Pancreas (tissue), 10 donors: ENCODE results near the gene SLC12A9. TPM values are rescaled to one million over a fixed set of nuclear protein-coding genes. Genes with fewer than 3 reads are reported as not detected.

ENCODE experiments used
- ATAC-seq, 4 donors: fragments of 200-7000 bp; cut with Tn5 transposase; one replicate each; pipeline versions ENCODE4 v1.8.0 to v1.9.1; 2020; ENCODE audit warnings: mild to moderate bottlenecking in 4 of 4, moderate library complexity in 4 of 4
- DNase-seq, 6 donors: peaks; one replicate each; pipeline ENCODE4 v3.0.0-alpha.2; 2020
- FAIRE-seq: peaks from 2 replicates; lab custom pipeline; 2012; peaks lifted over from hg19 to GRCh38; lab: Jason Lieb, UNC
- H3K27ac ChIP-seq, 4 donors: fragments of 200-600 bp; sonication (generic); 1 replicate in 3 of 4; 2 replicates in 1 of 4; pipeline versions ENCODE4 v1.5.0 to v1.8.0; 2020
- H3K27me3 ChIP-seq, 4 donors: fragments of 200-600 bp; one replicate each; pipeline ENCODE4 v1.8.0; 2021
- H3K36me3 ChIP-seq, 3 donors: fragments of 200-600 bp; sonication (generic) in 1 of 3; one replicate each; pipeline versions ENCODE4 v1.5.0 to v1.8.0; 2020 to 2021
- H3K4me1 ChIP-seq, 3 donors: fragments of 200-600 bp; one replicate each; pipeline ENCODE4 v1.8.0; 2021
- H3K4me3 ChIP-seq, 4 donors: fragments of 200-600 bp; sonication (generic) in 2 of 4; one replicate each; pipeline versions ENCODE4 v1.5.0 to v1.8.0; 2020 to 2021
- H3K9me3 ChIP-seq, 4 donors: fragments of 200-600 bp; one replicate each; pipeline ENCODE4 v1.8.0; 2021
- WGBS, 2 donors: extraction: QIAGEN DNeasy Blood & Tissue Kit; methylation state at CpG; one replicate each; pipeline ENCODE4 v1.1.7; 2013; 5-methylcytosine and 5-hydroxymethylcytosine counted together
- intact Hi-C, 3 donors: fragments of 100-400 bp; cut with DNase I; formaldehyde crosslinking; loops; one replicate each; pipeline versions ENCODE4 v1.11.1 to v1.14.2; 2022
- polyA plus RNA-seq, 2 donors: library from polyadenylated mRNA; stranded (reverse); fragments of 200-250 nt; gene quantifications; one replicate each; pipeline ENCODE4 v1.2.3, GENCODE V29; 2013
- total RNA-seq, 6 donors: library from RNA; stranded (reverse); fragmentation: NEBNext Ultra II Directional in 4 of 6; extraction: Animal tissue kit (Norgen Biotek cat#: 25700) in 4 of 6; gene quantifications; one replicate each; pipeline versions ENCODE4 v1.2.1 to v1.2.4, GENCODE V29; 2021 to 2023
- TF ChIP-seq, protein P1 (sequence below), 4 donors: fragments of 200-600 bp; sonication (generic) in 3 of 4; IDR thresholded peaks; one replicate each; pipeline versions ENCODE4 v1.5.0 to v1.8.0; 2021; ENCODE audit warnings: antibody characterized with exemption in 4 of 4
- donor health status: healthy with polysubstance abuse.
- donor health status: DM: no; HTN: no; CAD: no; lungs with moderate emphysema.
- donor health status: DM: no; HTN: no; CAD: no.
- donor health status: control.
- donor health status: control.
- donor health status: Bipolar disorder and iron deficiency.
- donor health status: DM: yes; HTN: yes; CAD: no.
- donor health status: DM: no; HTN: no; CAD: no.
- donor health status: DM: no; HTN: no; CAD: no.
- donor health status: DM: yes; HTN: yes; CAD: no.

SLC12A9 gene
- total and polyA plus RNA-seq, 8 donors = 11.9 to 34.6 (median 15.3) TPM

DNA sequence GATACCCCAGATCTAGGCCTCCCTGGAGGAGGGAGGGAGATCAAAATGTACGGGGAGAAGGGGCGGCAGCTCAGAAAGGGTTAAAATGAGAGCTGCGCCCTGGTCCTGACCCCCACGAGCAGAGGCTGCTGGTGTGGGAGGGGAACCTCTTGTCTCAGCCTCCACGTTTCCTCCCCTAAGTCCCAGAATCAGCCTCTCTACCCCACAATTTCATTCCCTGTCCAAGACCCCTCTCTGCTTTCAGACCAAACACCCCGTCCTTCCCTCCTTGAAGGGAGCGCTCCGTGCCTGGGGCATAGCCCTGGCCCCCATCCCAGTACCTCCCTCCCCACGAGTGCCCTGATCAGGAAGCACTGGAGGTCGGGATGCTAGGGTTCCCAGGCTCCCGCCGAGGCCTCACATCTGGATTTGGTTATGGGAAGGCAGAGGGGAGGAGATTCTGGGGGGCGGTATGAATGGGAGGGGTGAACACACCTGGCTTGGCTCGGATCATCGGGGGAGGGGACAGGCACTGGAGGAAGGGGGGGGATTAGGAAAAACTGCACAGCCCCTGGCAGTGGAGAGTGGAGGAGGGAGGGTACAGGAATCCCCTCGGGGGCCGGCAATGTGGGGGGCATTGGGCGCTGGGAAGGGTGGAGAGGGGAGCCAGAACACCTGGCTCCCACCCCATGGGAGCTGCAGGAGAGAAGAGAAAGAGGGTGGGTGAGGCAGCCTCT is 27.9 kb upstream of the SLC12A9 start:
- Histone ChIP-seq H3K9me3 (no peaks in the 10 kb centered on the region), H3K4me3 (peak overlapping the region in 2 of 4 donors; percentile 71 to 74), H3K36me3 (peaks cover 0 to 29% (median 15%) of the 10 kb centered on the region in 3 donors), H3K27ac (no peak overlapping the region), H3K27me3 (no peaks in the 10 kb centered on the region), H3K4me1 (peaks cover 0 to 7% (median 0%) of the 10 kb centered on the region in 3 donors)
- FAIRE-seq (no peak), ATAC-seq (no peak), DNase-seq (no peak)
- TF ChIP-seq, protein P1, sequence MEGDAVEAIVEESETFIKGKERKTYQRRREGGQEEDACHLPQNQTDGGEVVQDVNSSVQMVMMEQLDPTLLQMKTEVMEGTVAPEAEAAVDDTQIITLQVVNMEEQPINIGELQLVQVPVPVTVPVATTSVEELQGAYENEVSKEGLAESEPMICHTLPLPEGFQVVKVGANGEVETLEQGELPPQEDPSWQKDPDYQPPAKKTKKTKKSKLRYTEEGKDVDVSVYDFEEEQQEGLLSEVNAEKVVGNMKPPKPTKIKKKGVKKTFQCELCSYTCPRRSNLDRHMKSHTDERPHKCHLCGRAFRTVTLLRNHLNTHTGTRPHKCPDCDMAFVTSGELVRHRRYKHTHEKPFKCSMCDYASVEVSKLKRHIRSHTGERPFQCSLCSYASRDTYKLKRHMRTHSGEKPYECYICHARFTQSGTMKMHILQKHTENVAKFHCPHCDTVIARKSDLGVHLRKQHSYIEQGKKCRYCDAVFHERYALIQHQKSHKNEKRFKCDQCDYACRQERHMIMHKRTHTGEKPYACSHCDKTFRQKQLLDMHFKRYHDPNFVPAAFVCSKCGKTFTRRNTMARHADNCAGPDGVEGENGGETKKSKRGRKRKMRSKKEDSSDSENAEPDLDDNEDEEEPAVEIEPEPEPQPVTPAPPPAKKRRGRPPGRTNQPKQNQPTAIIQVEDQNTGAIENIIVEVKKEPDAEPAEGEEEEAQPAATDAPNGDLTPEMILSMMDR (IDR thresholded peaks at IDR 0.05) = no peak
- intact Hi-C loops = no loop called here
- WGBS, 2 donors = 33 to 41% methylated on average over 18 of the region's 18 CpGs

DNA sequence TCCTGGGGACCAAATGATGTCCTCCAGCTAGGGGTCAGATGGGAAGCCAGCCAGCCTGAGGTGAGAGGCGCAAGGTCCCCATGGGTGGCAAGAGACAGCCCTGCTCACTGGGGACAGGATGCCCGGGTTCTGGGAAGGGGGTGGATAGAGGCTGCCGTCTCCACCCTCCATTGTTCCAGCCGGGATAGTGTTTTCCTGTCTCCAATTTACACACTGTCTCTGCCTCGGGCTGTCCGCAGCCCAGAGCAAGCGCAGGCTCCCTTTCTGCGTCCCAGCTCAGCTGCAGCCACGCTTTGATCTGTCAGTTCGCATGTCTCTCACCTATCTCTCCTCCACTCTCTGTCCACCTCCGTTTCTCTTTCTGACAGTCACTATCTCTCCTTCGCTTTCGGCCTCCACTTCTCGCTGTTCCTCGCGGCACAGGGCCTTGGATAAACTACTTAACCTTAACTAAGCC is 27.3 kb upstream of the SLC12A9 start:
- DNase-seq = peak in 1 of 6 donors; percentile 55
- H3K9me3 ChIP-seq = no peaks in the 10 kb centered on the region
- peak overlapping the region in 3 of 4 donors; percentile 43 to 74 (median 71) for H3K4me3 ChIP-seq
- TF ChIP-seq, protein P1 (IDR thresholded peaks at IDR 0.05) = no peak
- peaks cover 0 to 23% (median 11%) of the 10 kb centered on the region in 3 donors for H3K36me3 ChIP-seq
- intact Hi-C loops = no loop called here
- ATAC-seq = peak in 1 of 4 donors; percentile 3
- FAIRE-seq = no peak
- H3K27me3 ChIP-seq = no peaks in the 10 kb centered on the region
- peak overlapping the region in 3 of 4 donors; percentile 5 to 19 (median 5) for H3K27ac ChIP-seq
- peaks cover 0 to 7% (median 0%) of the 10 kb centered on the region in 3 donors for H3K4me1 ChIP-seq
- WGBS, 2 donors = 9 to 11% methylated on average over 16 of the region's 16 CpGs

DNA sequence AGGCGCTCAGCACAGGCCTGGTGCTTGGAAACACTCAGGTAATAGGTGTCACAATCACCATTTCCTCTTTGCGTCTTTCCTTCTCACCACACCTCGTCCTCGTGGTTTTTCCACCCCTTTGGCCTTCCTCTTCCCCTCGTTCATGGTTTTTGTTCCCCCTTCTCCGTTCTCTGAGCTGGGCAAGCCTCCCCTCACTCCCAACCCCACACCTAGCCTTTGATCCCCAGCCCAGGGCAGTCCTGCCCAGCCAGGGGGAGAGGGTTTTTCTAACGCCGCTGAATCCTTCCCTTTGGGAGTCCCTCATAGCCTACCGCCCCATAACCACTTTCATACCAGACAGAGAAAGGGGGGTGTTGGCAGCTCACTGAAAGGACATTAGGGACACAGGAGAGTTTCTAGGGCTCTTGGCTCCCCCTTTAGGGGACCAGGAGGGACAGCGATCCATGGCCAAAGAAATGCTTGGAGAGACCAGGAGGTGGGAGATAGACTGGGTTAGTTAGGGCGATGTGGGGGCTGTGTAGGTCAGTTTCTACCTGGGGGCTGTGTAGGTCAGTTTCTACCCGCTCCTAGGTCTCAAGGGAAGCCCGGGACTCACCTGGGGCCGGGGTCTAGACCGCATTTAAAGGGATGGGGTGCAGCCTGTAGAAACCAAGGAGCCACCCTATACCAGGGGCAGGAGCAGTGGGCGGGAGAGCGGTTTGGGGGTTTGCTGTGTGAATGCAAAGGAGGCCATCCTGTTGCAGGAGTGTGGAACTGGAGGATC is 26.6 kb upstream of the SLC12A9 start:
- intact Hi-C loops = no loop called here
- TF ChIP-seq, protein P1 (IDR thresholded peaks at IDR 0.05) = no peak
- peak overlapping the region; percentile 43 to 74 (median 63) for H3K4me3 ChIP-seq
- DNase-seq (peak in 1 of 6 donors; percentile 44), FAIRE-seq (no peak), ATAC-seq (peak; percentile 16 to 21 (median 18))
- H3K36me3 ChIP-seq = peaks cover 0 to 20% (median 11%) of the 10 kb centered on the region in 3 donors
- H3K27ac ChIP-seq = peak overlapping the region in 3 of 4 donors; percentile 5 to 75 (median 19)
- H3K27me3 ChIP-seq = no peaks in the 10 kb centered on the region
- H3K9me3 ChIP-seq = no peaks in the 10 kb centered on the region
- peaks cover 0 to 7% (median 3%) of the 10 kb centered on the region in 3 donors for H3K4me1 ChIP-seq
- 8 to 10% methylated on average over 17 of the region's 17 CpGs for WGBS, 2 donors

DNA sequence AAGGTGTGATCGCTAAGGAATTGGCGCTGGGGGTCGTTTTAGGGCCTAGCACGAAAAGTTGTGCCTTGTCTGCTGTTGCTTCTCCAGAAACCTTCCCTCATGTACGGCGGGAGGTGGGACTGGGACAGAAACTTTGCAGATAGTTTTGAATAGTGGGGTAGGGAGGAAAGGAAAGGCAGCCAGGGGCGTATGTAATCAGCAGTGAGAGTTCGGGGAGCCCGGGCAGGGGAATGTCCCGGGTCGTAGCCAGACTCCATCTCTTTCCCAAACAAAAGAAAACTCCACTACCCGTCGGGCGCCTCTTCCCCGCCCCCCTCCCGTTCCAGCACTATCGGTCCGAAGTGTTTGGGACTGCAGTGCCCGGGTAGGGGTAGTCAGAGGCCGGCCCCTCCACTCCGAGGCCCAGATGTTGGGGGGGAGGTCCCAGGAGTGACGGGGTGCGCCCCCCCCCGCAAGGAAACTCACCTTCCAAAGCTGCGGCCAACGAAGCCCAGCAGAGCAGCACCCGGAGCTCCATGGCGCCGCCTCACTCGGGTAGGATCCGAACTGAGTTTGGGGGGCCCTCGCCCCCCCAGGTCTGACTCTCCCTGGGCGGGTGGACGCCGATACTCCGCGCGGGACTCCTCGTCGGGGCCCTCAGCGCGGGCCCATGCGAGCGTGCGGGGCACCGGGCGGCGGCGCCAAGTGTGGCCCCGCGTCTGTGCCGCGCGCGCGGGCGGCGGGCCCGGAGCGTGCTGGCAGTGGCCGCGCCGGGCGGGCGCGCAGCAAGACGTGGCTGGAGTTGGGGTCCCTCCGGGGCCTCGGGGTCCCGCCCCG is 25.8 kb upstream of the SLC12A9 start:
- ATAC-seq = peak; percentile 13 to 51 (median 32)
- Histone ChIP-seq H3K27me3 (no peaks in the 10 kb centered on the region), H3K4me3 (peak overlapping the region; percentile 43 to 74 (median 63)), H3K27ac (peak overlapping the region; percentile 22 to 75 (median 70)), H3K36me3 (peaks cover 0 to 17% (median 11%) of the 10 kb centered on the region in 3 donors), H3K4me1 (peaks cover 0 to 12% (median 11%) of the 10 kb centered on the region in 3 donors), H3K9me3 (no peaks in the 10 kb centered on the region)
- intact Hi-C loops = no loop called here
- TF ChIP-seq, protein P1 (IDR thresholded peaks at IDR 0.05) = no peak
- FAIRE-seq = no peak
- DNase-seq = peak in 1 of 6 donors; percentile 74
- 1% methylated on average over 43 to 71 of the region's 71 CpGs for WGBS, 2 donors
